HEK293 (cell line): ENCODE data around the gene SUSD6.

Experiments used
- MYNN ChIP-seq: fragments of 450-650 bp; formaldehyde crosslinking; IDR thresholded peaks from 2 replicates; pipeline ENCODE4 v1.5.1; 2016; ENCODE audit warnings: missing biosample characterization, missing genetic modification characterization, borderline replicate concordance
- SP2 ChIP-seq: fragments of 450-650 bp; formaldehyde crosslinking; IDR thresholded peaks from 2 replicates; pipeline ENCODE4 v1.5.1; 2016; ENCODE audit warnings: missing biosample characterization, missing genetic modification characterization
- TCF7L2 ChIP-seq: IDR thresholded peaks from 2 replicates; pipeline ENCODE4 v1.6.1; 2011; ENCODE audit warnings: low read depth, mild to moderate bottlenecking, inconsistent platforms, low read length, moderate library complexity, borderline replicate concordance
- ZFP41 ChIP-seq: fragments of 450-650 bp; formaldehyde crosslinking; IDR thresholded peaks from 2 replicates; pipeline ENCODE4 v1.5.1; 2016; ENCODE audit warnings: missing biosample characterization, missing genetic modification characterization, borderline replicate concordance
- ZNF416 ChIP-seq: fragments of 450-650 bp; formaldehyde crosslinking; IDR thresholded peaks from 2 replicates; pipeline ENCODE4 v1.5.1; 2016; ENCODE audit warnings: missing biosample characterization, missing genetic modification characterization
- ZNF785 ChIP-seq: fragments of 450-650 bp; formaldehyde crosslinking; IDR thresholded peaks from 2 replicates; pipeline ENCODE4 v1.5.1; 2016; ENCODE audit warnings: missing biosample characterization, missing genetic modification characterization

- TF ChIP-seq TCF7L2 (no peak), SP2 (tag by site-specific recombination) (no peak), MYNN (tag by site-specific recombination) (no peak), ZNF785 (no peak), ZFP41 (tag by site-specific recombination) (no peak), ZNF416 (no peak)
Observed at GRCh38 chr14:69591317-69591716, 20.1 kb upstream of the SUSD6 start.
